HFFc6 (cell line): ENCODE data around the gene PSAP. TPM values are rescaled to one million over a fixed set of nuclear protein-coding genes. Genes with fewer than 3 reads are reported as not detected.

Source experiments
- DNase-seq: peaks from one replicate; pipeline ENCODE4 v3.0.0-alpha.2; 2018
- H3K27ac Mint-ChIP-seq: 2 replicates; pipeline ENCODE4 v1.8.0; 2020; ENCODE audit warnings: mild to moderate bottlenecking, mixed read lengths
- H3K27me3 Mint-ChIP-seq: 2 replicates; pipeline ENCODE4 v1.8.0; 2021; ENCODE audit warnings: mild to moderate bottlenecking, moderate library complexity, mixed read lengths; ENCODE audit not compliant: insufficient read depth
- H3K36me3 Mint-ChIP-seq: 2 replicates; pipeline ENCODE4 v1.8.0; 2021; ENCODE audit warnings: low read depth, mixed read lengths
- H3K4me1 Mint-ChIP-seq: 2 replicates; pipeline ENCODE4 v1.8.0; 2020; ENCODE audit warnings: low read depth, mixed read lengths
- H3K4me3 Mint-ChIP-seq: 2 replicates; pipeline ENCODE4 v1.8.0; 2020; ENCODE audit warnings: mild to moderate bottlenecking, moderate library complexity, mixed read lengths
- H3K9me3 Mint-ChIP-seq: 2 replicates; pipeline ENCODE4 v1.8.0; 2020; ENCODE audit warnings: mild to moderate bottlenecking, mixed read lengths
- CTCF ChIP-seq: fragments of 200-600 bp; sonication (generic); IDR thresholded peaks from 2 replicates; pipeline ENCODE4 v1.5.0; 2021; ENCODE audit warnings: antibody characterized with exemption, mild to moderate bottlenecking
- total RNA-seq, 6 experiments: library from RNA; stranded (reverse); fragmentation: NEBNext Ultra II Directional; extraction: Animal tissue kit (Norgen Biotek cat#: 25700); gene quantifications; 2 replicates in 1 of 6; 3 replicates in 5 of 6; pipeline ENCODE4 v1.2.3, GENCODE V29; 2021

The PSAP gene
- total RNA-seq, 6 experiments from 2014 or later, result 375 to 549 (median 404) TPM

- Mint-ChIP-seq H3K4me3 (no peak overlapping the region), H3K27ac (no peak overlapping the region)
- no peak for TF ChIP-seq CTCF
Observed at GRCh38 chr10:71798308-71798624, 52.8 kb downstream of the PSAP start.

GRCh38 chr10:71797533-71798307 lies 53.3 kb downstream of the PSAP start:
- no peak overlapping the region for H3K4me3 Mint-ChIP-seq
- H3K4me1 Mint-ChIP-seq, result no peaks in the 10 kb centered on the region
- no peaks in the 10 kb centered on the region for H3K36me3 Mint-ChIP-seq
- H3K27ac Mint-ChIP-seq, result no peak overlapping the region
- no peaks in the 10 kb centered on the region for H3K9me3 Mint-ChIP-seq
- H3K27me3 Mint-ChIP-seq, result peaks cover 20% of the 10 kb centered on the region
- DNase-seq, result no peak
- no peak for TF ChIP-seq CTCF

More at GRCh38 chr10:71798308-71798624, 52.8 kb downstream of the PSAP start:
- Mint-ChIP-seq H3K27me3 (peaks cover 24% of the 10 kb centered on the region), H3K9me3 (no peaks in the 10 kb centered on the region), H3K4me1 (no peaks in the 10 kb centered on the region), H3K36me3 (no peaks in the 10 kb centered on the region)
- DNase-seq, result no peak

GRCh38 chr10:71796749-71797405 lies 54.2 kb downstream of the PSAP start:
- Mint-ChIP-seq H3K4me3 (no peak overlapping the region), H3K36me3 (no peaks in the 10 kb centered on the region), H3K27me3 (peaks cover 16% of the 10 kb centered on the region), H3K27ac (no peak overlapping the region), H3K9me3 (no peaks in the 10 kb centered on the region), H3K4me1 (no peaks in the 10 kb centered on the region)
- TF ChIP-seq CTCF, result no peak
- DNase-seq, result no peak

GRCh38 chr10:71795248-71795647 lies 55.8 kb downstream of the PSAP start:
- DNase-seq, result no peak
- TF ChIP-seq CTCF, result no peak
- no peaks in the 10 kb centered on the region for H3K36me3 Mint-ChIP-seq
- no peaks in the 10 kb centered on the region for H3K4me1 Mint-ChIP-seq
- no peaks in the 10 kb centered on the region for H3K9me3 Mint-ChIP-seq
- H3K27me3 Mint-ChIP-seq, result peaks cover 14% of the 10 kb centered on the region
- no peak overlapping the region for H3K27ac Mint-ChIP-seq
- no peak overlapping the region for H3K4me3 Mint-ChIP-seq

GRCh38 chr10:71790749-71791440 lies 60.2 kb downstream of the PSAP start:
- no peak for DNase-seq
- Mint-ChIP-seq H3K4me1 (no peaks in the 10 kb centered on the region), H3K27me3 (peaks cover 27% of the 10 kb centered on the region), H3K36me3 (no peaks in the 10 kb centered on the region), H3K9me3 (no peaks in the 10 kb centered on the region), H3K4me3 (no peak overlapping the region), H3K27ac (no peak overlapping the region)
- TF ChIP-seq CTCF, result no peak
